ENCODE data around the gene CHMP1A.

The CHMP1A gene

DNA sequence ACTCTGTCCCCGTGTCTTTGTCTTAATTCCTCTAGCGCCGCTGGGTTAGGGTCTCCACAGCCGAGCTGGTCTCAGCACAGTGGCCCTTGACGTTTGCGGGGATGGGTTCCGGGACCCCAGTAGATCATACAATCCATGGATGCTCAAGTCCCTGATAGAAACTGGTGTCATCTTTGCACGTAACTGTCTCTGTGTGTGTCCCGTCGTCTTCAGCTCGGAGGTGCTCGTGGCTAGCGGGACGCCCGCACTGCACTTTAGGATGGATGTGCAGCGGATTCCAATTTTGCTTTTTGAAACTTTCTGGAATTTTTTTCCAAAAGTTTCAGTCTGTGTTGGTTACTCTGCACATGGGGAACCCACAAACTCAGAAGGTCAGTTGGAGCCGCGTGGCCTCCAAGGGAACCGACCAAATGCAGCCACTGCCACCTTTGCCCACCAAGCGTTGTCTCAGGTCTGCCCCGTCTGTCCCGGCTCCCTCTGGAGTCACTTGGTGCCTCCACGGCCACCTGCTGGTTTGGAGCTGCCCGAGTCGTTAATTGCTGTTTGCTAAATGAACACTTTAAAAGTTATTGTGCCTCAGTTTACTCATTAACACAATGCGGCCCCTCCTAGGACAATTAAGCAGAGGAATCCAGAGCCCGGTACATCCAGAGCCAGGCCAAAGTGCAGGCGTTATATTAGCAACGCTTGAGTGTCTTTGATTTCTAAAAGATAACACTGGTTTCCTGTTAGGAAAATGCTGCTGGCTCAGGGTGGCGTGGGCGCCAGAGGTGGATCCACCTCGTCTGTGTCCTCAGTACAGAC lies 49.4 kb downstream of the CHMP1A start:
- DNase-seq (ENCODE audit: extremely low read depth in 1 of 2, low read depth in 1 of 2): no peak

DNA sequence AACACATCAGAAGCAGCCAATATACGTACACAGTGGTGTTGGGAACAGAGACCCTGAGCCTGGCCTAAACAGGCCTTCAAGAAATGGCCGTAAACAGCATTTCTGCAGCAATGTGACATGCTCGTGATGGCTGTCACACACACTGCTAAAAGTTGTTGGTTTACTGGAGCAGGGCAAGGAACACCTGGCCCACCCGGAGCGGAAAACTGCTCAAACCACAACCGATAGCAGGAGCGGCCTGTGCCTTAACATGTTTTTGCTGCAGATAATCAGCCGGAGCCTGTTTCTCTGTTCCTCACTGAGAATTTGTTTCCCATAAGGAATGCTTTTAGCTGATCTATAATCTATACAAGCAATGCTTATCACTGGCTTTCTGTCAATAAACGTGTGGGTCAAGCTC lies 50.1 kb downstream of the CHMP1A start:
- no peak for DNase-seq (ENCODE audit: extremely low read depth in 1 of 2, low read depth in 1 of 2)

DNA sequence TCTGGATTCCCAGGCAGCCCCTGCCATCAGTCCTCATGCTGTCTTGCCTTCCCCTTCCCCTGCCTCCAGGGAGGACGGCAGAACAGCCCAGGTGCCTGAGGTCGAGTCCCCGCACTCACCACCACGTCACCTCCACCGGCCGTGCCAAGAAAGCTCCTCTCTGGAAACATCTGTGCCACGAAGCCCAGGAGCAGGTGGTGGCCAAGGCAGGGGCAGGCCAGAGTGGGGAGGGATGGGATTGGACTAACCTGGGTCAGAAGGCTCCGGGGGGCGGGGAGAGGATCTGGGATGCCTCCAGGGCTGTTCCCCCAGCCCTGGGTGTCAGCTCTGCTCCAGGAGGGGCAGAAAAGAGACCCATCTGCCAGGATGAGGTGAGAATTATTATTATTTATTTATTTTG lies 51.5 kb downstream of the CHMP1A start:
- no peak for DNase-seq (ENCODE audit: extremely low read depth in 1 of 2, low read depth in 1 of 2)

DNA sequence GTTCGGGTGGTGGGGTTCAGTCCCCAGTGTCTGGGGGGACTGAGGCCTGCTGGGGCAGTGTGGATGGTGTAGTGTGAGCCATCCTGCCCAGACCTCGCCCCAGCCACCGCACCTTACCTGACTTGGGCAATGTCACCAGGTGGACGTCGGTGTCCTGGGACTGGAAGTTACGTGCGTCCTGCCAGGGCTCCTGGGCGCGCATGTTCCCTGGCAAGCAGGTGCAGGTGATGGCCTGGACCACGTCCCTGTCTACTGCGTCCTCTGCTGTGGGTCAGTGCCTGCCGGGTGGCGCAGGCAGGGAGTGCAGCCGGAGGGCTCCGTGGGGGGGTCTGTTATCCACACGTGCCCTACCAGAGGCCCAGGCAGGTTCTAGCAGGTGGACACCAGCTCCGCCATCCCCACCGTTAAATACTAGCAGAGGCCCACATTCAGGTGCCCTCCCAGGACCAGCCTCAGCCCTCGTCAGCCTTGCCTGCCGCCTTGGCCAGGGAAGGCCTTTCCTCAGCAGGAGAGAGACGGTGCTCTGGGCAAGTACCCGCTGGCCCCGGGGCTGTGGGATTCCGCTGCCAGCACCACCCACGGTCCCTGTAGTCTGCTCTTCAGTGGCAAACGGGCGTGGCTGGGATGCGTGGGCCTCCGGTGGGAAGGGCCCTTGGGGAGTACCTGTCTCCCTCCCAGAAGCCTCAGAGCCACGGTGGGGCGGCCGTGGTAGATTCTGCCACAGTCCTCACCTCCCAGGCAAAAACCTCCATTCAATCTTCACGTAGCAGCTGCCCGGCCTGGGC lies 52.1 kb downstream of the CHMP1A start:
- DNase-seq (ENCODE audit: extremely low read depth in 1 of 2, low read depth in 1 of 2): no peak

DNA sequence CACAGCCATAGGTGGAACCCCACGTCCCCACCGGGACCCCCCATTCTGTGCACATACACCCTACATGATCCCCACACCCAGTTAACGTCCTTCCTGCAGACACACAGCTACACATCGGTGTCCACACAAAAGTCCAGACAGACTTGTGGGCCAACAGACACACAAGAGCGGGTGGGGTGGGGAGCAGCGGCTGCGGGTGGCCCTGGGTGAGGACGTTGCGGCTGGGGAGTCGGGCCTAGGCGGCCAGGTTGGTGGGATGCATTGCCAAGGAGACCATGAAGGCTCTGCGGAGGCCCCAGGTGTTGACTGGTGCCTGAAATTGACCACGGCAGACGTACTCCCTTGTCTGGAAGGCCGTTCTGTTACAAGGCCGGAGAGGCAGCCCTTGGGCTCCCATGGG lies 52.7 kb downstream of the CHMP1A start:
- DNase-seq (ENCODE audit: extremely low read depth in 1 of 2, low read depth in 1 of 2): no peak

DNA sequence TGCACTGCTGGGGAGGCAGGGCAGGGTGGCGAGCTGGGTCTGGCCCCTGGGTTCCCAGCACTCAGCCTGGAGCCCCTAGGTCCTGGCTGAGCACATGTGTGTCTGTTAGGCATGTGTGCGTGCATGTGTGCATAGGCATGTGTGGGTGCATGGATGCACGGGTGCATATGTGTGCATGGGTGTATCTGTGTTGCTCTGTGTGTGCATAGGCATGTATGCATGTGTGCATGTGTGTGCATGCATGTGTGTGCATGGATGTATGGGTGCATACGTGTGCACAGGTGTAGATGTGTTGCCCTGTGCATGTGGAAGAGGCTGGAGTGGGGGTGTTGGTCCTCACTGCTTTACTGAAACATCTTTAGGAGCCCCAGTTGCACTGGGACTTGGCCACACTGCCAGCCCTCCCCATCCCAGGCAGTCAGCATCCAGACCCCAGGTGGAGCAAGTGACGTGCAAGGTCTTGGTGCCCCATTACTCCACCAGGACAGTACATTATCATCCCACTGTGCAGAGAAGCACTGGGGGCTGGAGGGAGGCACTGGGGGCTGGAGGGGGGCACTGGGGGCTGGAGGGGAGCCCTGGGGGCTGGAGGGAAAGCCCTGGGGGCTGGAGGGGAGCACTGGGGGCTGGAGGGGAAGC lies 54.4 kb downstream of the CHMP1A start:
- DNase-seq (ENCODE audit: extremely low read depth in 1 of 2, low read depth in 1 of 2): no peak

DNA sequence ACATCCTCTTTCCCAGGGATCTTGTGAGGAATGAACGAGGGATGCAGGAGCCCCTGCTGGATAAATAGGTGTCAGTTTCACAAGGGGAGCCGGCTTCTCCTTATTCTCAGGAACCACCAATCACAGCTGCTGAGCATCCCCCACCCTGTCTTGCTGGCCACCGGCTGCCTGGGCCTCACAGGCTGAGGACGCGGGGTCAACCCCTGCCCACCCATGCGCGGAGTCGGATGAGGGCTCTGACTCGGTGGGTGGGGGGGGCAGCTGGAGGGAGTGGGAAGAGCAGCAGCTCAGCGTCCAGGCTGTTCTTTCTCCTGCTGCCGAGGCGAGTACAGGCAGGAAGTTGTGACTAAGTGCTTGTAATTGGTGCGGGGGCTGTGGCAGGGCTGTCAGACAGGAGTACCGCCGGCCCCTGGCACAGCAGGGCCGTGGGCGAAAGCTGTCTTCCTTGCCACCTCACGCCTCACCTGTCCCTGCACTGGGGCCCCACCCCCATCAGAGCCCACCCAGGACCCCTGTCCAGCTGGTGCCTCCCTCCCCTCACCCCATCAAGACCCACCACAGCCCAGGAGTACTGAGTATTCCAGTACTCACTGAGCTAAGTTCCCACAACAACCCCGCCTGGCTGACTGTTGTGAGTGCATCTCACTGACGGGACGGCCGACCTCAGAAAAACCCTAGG lies 55.1 kb downstream of the CHMP1A start:
- peak; percentile 30 to 36 for DNase-seq (ENCODE audit: extremely low read depth in 1 of 2, low read depth in 1 of 2)

DNA sequence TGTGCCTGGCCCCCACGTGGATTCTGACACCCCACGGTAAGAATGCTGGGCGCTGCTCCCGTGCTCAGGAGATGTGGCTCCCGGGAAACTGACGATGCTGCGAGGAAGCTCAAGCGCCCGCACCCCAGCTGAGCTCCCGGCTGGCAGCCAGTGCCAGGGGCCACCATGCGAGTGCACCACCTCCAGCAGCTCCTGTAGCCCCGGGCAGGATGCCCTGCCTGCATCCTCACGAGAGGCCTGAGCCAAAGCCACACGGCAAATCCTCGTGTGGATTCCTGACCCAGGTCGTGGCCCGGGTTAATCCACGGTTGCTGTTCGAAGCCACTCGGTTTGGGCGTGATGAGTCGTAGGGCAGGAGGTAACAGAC lies 55.6 kb downstream of the CHMP1A start:
- DNase-seq (ENCODE audit: extremely low read depth in 1 of 2, low read depth in 1 of 2): no peak

DNA sequence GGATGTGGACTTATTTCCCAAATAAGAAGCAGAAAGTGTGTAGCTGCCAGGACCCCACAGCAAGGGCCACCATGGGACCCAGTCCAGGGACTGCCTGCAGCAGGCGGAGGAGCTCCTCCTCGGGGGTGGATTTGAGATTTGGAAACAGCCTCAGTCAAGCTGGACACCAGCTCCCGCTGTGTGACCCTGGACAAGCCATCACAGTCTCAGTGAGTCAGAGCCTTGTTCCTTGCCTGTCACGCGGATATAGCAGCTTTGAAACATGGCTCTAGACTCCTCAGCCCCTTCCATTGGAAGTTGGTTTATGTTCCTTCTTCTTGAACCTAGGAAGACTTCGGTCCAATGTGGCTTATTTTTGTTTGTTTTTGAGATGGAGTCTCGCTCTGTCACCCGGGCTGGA lies 56.6 kb downstream of the CHMP1A start:
- no peak for DNase-seq (ENCODE audit: extremely low read depth in 1 of 2, low read depth in 1 of 2)

DNA sequence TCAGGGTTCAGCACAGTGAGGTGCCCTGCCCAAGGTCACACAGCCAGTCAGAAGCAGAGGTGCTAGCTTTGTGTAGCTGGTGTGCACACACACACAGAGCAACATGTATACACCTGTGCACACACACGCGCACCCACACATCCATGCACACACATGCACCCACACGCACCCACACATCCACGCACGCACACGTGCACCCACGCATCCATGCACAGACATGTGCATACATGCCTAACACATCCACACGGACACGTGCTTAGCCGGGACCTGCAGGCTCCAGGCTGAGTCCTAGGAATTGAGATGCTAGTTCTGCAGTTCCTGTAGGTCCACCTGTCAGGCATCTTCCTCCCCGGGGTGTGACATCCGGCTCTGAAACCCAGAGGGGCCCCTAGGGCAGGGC lies 57.1 kb downstream of the CHMP1A start:
- DNase-seq (ENCODE audit: extremely low read depth in 1 of 2, low read depth in 1 of 2): no peak

DNA sequence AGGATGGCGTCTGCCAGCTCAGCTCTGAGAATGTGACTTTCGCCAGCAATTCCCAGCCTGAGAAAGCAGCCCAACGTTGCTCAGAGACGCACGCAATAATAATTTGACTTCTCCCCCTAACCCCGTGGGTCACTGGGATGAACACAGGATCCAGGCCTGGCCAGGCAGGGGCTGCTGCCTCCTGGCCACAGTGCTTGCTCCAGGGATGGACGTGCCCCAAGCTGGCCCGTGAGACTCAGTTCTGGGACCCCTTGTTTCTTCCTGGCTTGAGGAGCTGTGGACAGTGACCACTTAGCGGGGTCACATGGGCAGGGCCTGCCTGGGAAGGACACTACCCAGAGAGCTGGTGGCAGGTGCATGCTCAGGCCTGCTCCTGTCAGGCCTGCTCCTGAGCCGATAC lies 57.6 kb downstream of the CHMP1A start:
- DNase-seq (ENCODE audit: extremely low read depth in 1 of 2, low read depth in 1 of 2): no peak

DNA sequence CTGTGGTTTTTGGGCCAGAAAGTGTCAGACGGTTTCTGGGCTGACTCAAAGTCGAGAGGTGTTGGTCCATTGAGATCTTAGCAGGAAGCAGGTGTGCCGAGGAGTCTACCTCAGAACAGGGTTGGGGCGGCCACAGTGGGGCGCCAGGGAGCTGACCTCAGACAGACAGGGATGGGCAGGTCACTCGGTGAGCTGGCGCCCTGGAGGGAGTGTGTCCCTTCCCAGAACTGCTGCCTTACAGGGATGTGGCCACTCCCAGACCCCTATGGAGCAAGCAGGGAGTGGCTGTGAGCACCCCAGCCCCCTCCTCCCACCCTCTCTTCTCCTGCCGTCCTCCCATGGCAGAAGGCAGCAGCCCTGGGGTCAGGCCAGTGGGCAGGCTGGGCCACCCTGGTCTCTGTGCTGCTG lies 58.1 kb downstream of the CHMP1A start:
- DNase-seq (ENCODE audit: extremely low read depth in 1 of 2, low read depth in 1 of 2): peak in 1 of 2 donors; percentile 25

DNA sequence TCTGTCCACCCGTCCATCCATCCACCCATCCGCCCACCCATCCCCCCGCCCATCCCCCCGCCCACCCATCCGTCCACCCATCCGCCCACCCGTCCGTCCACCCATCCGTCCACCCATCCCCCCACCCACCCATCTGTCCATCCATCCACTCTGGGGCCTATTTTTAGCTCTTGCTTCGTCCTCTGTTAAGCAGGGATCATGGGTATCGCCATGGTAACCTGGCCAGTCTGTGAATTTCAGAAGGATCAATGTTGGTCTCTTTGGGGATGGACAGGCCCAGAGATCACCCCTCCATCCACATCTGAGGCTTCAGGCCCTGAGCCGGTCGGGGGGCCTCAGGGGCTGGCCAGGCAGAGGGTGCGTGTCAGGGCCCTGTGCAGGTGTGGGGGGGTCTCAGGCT lies 59.3 kb downstream of the CHMP1A start:
- no peak for DNase-seq (ENCODE audit: extremely low read depth in 1 of 2, low read depth in 1 of 2)

DNA sequence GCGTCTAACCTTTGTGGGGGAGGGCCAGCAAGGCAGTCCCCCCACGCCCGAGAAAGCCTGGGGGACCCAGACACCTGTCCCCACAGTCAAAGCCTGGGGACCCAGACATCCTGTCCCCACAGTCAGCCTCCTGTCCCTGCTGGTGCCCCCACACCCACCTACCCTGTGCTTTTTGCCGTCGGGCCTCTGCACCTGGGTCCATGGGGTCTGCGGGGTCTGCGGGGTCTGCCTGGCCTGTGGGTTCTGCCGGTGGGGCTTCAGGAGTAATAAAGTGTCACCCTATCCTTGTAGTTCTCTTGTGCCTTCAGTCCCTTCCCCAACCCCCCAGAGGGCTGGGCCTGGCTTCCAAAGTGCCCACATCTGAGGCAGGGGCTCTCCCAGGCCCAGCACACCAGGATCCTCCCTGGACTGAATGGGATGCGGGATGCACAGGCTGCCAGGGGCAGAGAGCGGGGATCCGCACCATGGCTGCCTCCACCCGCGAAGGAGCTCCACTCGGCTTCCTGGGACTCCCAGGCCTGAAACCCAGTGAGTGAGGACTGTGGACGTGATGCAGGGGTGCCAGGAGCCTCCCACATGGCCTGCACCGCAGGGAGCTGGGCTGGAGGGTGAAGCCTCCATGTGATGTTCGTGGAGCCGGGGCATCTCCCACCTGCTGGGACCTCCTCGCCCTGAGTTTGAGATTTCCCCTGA lies 60.4 kb downstream of the CHMP1A start:
- DNase-seq (ENCODE audit: extremely low read depth in 1 of 2, low read depth in 1 of 2): no peak

DNA sequence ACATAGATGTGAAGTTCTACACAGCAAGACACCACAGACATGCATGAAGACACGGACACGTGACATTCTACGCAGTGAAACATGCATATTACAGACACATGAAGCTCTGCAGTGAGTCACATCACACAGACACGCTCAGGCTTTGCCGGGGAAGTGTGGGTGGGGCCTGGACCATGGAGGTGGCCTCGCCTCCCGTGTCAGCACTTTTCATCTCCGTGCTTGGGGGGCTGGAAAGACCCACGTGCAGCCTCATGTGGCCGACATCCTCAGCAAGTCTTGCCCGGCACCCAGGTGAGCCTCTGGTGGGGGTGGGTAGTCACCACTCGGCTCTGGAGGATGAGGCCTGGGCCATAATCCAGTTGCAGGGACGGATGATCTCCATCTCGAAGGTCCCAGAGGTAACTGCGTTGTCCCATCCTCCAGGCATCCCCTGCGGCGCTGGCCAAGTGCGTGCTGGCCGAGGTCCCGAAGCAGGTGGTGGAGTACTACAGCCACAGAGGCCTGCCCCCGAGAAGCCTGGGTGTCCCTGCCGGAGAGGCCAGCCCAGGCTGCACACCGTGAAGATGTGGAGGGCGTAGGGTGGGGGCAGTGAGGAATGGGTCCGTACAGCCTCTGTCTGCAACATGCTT lies 61.3 kb downstream of the CHMP1A start:
- DNase-seq (ENCODE audit: extremely low read depth in 1 of 2, low read depth in 1 of 2): no peak

DNA sequence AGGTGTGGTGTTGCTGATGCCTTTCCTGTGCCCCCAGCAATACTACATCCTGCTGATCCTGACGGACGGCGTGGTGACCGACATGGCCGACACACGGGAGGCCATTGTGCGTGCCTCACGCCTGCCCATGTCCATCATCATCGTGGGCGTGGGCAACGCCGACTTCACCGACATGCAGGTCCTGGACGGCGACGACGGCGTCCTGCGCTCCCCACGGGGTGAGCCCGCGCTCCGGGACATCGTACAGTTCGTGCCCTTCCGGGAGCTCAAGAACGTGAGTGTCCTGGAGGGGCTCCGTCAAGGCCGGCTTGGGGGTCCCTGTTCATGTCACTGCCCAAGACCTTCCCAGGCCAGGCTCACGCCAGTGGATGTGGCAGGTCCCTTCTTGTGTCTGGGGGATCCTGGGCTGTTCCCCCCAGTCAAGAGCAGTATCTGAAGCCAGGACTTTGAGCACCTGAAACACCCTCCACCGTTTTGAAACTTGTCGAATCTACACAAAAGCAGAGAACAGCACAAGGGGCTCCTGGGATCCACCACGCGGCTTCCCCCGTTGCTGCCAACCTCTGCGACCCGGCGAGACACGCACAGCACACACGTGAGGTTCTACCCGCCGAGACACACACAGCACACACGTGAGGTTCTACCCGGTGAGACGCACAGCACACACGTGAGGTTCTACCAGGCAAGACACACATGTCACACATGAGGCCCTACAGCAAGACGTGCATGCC lies 62.0 kb downstream of the CHMP1A start:
- DNase-seq (ENCODE audit: extremely low read depth in 1 of 2, low read depth in 1 of 2): no peak
